Choroid plexus epithelial cell (primary cell): ENCODE measurements around the gene BLOC1S2.
A peak's percentile ranks its signal among the peaks of the same experiment; 100 is the strongest.

ENCODE experiments used
- DNase-seq: peaks from one replicate; pipeline ENCODE4 v3.0.0-alpha.2; 2010; ENCODE audit warnings: low read depth
- H3K4me3 ChIP-seq: 2 replicates; pipeline ENCODE4 v1.5.1; 2011; ENCODE audit warnings: low read depth, mild to moderate bottlenecking, control low read depth, low read length, moderate library complexity
- CTCF ChIP-seq: conservative IDR thresholded peaks from 2 replicates; pipeline ENCODE4 v1.5.1; 2011; ENCODE audit warnings: low read depth, mild to moderate bottlenecking, control low read depth, inconsistent platforms, low read length, moderate library complexity

The BLOC1S2 gene

DNA sequence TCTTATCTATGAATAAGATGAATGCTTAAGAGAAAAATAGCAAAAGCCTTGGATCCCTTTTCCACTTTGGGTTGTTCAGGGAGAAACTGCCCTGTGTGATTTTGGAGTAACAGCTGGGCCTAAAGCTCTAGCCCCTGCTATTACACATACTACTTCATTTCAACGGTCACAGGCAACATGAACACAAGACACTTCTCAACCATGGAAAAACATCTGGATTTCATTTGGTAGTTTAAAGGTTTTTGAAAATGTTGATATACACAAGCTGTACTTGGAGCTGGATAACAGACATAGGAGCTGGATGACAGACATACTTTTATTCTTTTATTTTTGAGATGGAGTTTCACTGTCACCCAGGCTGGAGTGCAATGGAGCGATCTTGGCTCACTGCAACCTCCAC, 54.4 kb downstream of the BLOC1S2 start:
- DNase-seq = no peak
- no peak overlapping the region for H3K4me3 ChIP-seq
- TF ChIP-seq CTCF = no peak

DNA sequence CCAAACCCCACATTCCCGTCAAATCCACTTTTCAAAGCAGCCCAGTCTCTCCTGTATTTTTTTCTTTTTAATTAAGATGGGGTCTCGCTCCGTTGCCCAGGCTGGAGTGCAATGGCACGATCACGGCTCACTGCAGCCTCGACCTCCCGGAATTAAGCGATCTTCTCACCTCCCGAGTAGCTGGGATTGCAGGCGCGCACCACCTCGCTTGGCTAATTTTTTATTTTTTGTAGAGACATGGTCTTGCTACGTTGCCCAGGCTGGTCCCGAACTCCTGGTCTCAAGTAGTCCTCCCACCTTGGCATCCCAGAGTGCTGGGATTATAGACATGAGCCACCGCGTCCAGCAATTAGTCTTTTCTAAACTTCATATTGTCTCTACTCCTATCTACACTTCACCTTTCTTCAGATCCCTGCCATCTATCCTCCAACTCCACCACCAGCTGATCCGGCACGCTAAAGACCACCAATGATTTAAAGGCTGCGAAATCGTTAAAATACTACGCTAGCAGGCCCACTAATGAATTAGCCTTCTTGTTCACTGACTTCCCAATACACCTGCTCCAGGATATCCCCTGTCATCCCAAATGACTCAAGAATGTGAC, 56.6 kb downstream of the BLOC1S2 start:
- peak overlapping the region; percentile 75 for H3K4me3 ChIP-seq
- TF ChIP-seq CTCF = no peak
- DNase-seq = no peak

DNA sequence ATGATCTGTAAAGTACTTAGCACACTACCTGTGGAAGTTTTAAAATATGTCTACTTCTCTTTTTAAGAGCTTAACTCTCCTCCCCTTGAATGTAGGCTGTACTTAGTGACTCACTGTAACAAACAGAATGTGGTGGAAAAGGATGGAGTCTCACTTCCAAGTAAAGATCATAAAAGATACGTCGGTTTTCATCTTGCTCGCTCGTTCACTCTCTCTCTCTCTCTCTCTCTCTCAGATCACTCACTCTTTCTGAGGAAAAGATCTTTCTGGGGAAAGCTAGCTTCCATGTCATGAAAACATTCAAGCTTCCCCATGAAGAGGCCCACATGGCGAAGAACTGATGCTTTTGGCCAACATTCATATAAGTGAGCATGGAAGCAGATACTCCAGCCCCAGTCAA, 62.6 kb downstream of the BLOC1S2 start:
- TF ChIP-seq CTCF = no peak
- no peak overlapping the region for H3K4me3 ChIP-seq
- no peak for DNase-seq
